CD4-positive, alpha-beta T cell (primary cell): ENCODE data around the gene GPC6. TPM values are rescaled to one million over a fixed set of nuclear protein-coding genes. Genes with fewer than 3 reads are reported as not detected.

Experiments
- ATAC-seq: fragments of 200-7000 bp; cut with Tn5 transposase; one replicate; pipeline ENCODE4 v1.10.0; 2022; ENCODE audit warnings: mild to moderate bottlenecking; ENCODE audit not compliant: poor library complexity
- CTCF ChIA-PET: fragments of 350-600 bp; sonication (Branson Sonifier 250); formaldehyde crosslinking; loops from one replicate; lab custom pipeline; 2021; ENCODE audit warnings: antibody characterized with exemption, inconsistent platforms; lab: Charles Lee
- POLR2A ChIA-PET: fragments of 350-600 bp; sonication (Branson Sonifier 250); formaldehyde crosslinking; loops from one replicate; lab custom pipeline; 2021; ENCODE audit warnings: antibody characterized with exemption, inconsistent platforms; lab: Charles Lee
- DNase-seq, 14 experiments: peaks; one replicate each; pipeline ENCODE4 v3.0.0-alpha.2; 2013 to 2020; ENCODE audit warnings: mixed read lengths in 2 of 14
- H3K27ac ChIP-seq, 2 donors: one replicate each; pipeline versions ENCODE4 v1.5.1 to v1.7.0; 2013; ENCODE audit warnings: low read length in 2 of 2, low read depth in 1 of 2, mild to moderate bottlenecking in 1 of 2
- H3K27me3 ChIP-seq, 2 experiments: 1 replicate in 1 of 2; 2 replicates in 1 of 2; pipeline versions ENCODE4 v1.6.1 to v1.7.0; 2013; ENCODE audit warnings: low read length in 2 of 2, control low read depth in 1 of 2, mild to moderate bottlenecking in 1 of 2, moderate library complexity in 1 of 2; ENCODE audit not compliant: insufficient read depth in 2 of 2, control insufficient read depth in 1 of 2
- H3K36me3 ChIP-seq: one replicate; pipeline ENCODE4 v1.6.1; 2013; ENCODE audit warnings: low read length, control low read depth; ENCODE audit not compliant: insufficient read depth
- H3K4me1 ChIP-seq: one replicate; pipeline ENCODE4 v1.6.1; 2013; ENCODE audit warnings: low read length, control low read depth; ENCODE audit not compliant: insufficient read depth
- H3K4me3 ChIP-seq: one replicate; pipeline ENCODE4 v1.5.1; 2013; ENCODE audit warnings: mild to moderate bottlenecking, low read length, moderate library complexity
- H3K9me3 ChIP-seq, 2 experiments: 1 replicate in 1 of 2; 2 replicates in 1 of 2; pipeline versions ENCODE4 v1.6.1 to v1.7.0; 2013; ENCODE audit warnings: low read length in 2 of 2, mild to moderate bottlenecking in 2 of 2, control low read depth in 1 of 2, moderate library complexity in 1 of 2; ENCODE audit not compliant: control insufficient read depth in 1 of 2, insufficient read depth in 1 of 2
- H3K27ac Mint-ChIP-seq: one replicate; pipeline ENCODE4 v1.8.0; 2020; ENCODE audit warnings: mixed read lengths
- H3K27me3 Mint-ChIP-seq: one replicate; pipeline ENCODE4 v1.8.0; 2021; ENCODE audit warnings: mixed read lengths
- H3K36me3 Mint-ChIP-seq: one replicate; pipeline ENCODE4 v1.8.0; 2021; ENCODE audit warnings: low read depth, mixed read lengths
- H3K4me1 Mint-ChIP-seq: one replicate; pipeline ENCODE4 v1.8.0; 2021; ENCODE audit warnings: low read depth, mixed read lengths
- H3K4me3 Mint-ChIP-seq: one replicate; pipeline ENCODE4 v1.8.0; 2020; ENCODE audit warnings: mild to moderate bottlenecking, mixed read lengths
- H3K9me3 Mint-ChIP-seq: one replicate; pipeline ENCODE4 v1.8.0; 2020; ENCODE audit warnings: mixed read lengths
- CTCF ChIP-seq: fragments of 200-600 bp; IDR thresholded peaks from one replicate; pipeline ENCODE4 v1.8.0; 2022; ENCODE audit warnings: antibody characterized with exemption, mild to moderate bottlenecking
- intact Hi-C, 2 experiments: fragments of 100-400 bp; cut with DNase I in 1 of 2; cut with micrococcal nuclease in 1 of 2; formaldehyde crosslinking; loops; one replicate each; pipeline versions ENCODE4 v1.15.1 to v1.9.0; 2023 to 2025; cut with DNase I, micrococcal nuclease
- total RNA-seq, 174 experiments: library from RNA in 2 of 174; stranded (reverse) in 2 of 174; gene quantifications; one replicate each; pipeline ENCODE4 v1.2.3 and lab custom pipeline; 2021 to 2026

GPC6 gene
- total RNA-seq, 2 experiments from 2014 or later, result not detected

GRCh38 chr13:93982179-93982918 lies 755.7 kb downstream of the GPC6 start:
- intact Hi-C loops, result no loop called here
- Histone ChIP-seq H3K4me1 (no peaks in the 10 kb centered on the region), H3K27me3 (no peaks in the 10 kb centered on the region), H3K9me3 (no peaks in the 10 kb centered on the region), H3K36me3 (no peaks in the 10 kb centered on the region), H3K27ac (no peak overlapping the region), H3K4me3 (no peak overlapping the region)
- TF ChIP-seq CTCF, result no peak
- peaks cover 20% of the 10 kb centered on the region for H3K27me3 Mint-ChIP-seq
- ChIA-PET POLR2A (no interaction called here), CTCF (no interaction called here)
- no peak overlapping the region for H3K27ac Mint-ChIP-seq
- H3K4me3 Mint-ChIP-seq, result no peak overlapping the region
- no peak for ATAC-seq
- H3K9me3 Mint-ChIP-seq, result no peaks in the 10 kb centered on the region
- no peaks in the 10 kb centered on the region for H3K4me1 Mint-ChIP-seq
- no peak for DNase-seq
- H3K36me3 Mint-ChIP-seq, result no peaks in the 10 kb centered on the region

GRCh38 chr13:93984052-93984451 lies 757.4 kb downstream of the GPC6 start:
- Mint-ChIP-seq H3K36me3 (no peaks in the 10 kb centered on the region), H3K9me3 (no peaks in the 10 kb centered on the region), H3K4me3 (no peak overlapping the region), H3K4me1 (no peaks in the 10 kb centered on the region), H3K27ac (no peak overlapping the region), H3K27me3 (peaks cover 4% of the 10 kb centered on the region)
- intact Hi-C loops, result no loop called here
- ATAC-seq (no peak), DNase-seq (no peak)
- CTCF ChIA-PET, result interaction anchor here (1.5 kb wide), 1 partner anchor 51 kb away, joined by 3 read pairs; no protein-coding TSS in a partner anchor
- no peak overlapping the region for H3K4me3 ChIP-seq
- H3K9me3 ChIP-seq, result no peaks in the 10 kb centered on the region
- H3K36me3 ChIP-seq, result no peaks in the 10 kb centered on the region
- no peaks in the 10 kb centered on the region for H3K4me1 ChIP-seq
- no peak overlapping the region for H3K27ac ChIP-seq
- no peaks in the 10 kb centered on the region for H3K27me3 ChIP-seq
- POLR2A ChIA-PET, result no interaction called here
- no peak for TF ChIP-seq CTCF

- H3K27ac Mint-ChIP-seq, result no peak overlapping the region
These were observed 758.3 kb downstream of the GPC6 start for GRCh38 chr13:93984876-93985275.

More at GRCh38 chr13:93984876-93985275, 758.3 kb downstream of the GPC6 start:
- H3K4me3 ChIP-seq, result no peak overlapping the region
- no peaks in the 10 kb centered on the region for H3K27me3 ChIP-seq
- H3K4me1 Mint-ChIP-seq, result no peaks in the 10 kb centered on the region
- no peak for ATAC-seq
- ChIA-PET POLR2A (no interaction called here), CTCF (interaction anchor here (0.7 kb wide), 1 partner anchor 79 kb away, joined by 3 read pairs; no protein-coding TSS in a partner anchor)
- no peaks in the 10 kb centered on the region for H3K9me3 ChIP-seq
- H3K27ac ChIP-seq, result no peak overlapping the region
- no peak overlapping the region for H3K4me3 Mint-ChIP-seq
- no peaks in the 10 kb centered on the region for H3K9me3 Mint-ChIP-seq
- no peaks in the 10 kb centered on the region for H3K36me3 ChIP-seq
- H3K4me1 ChIP-seq, result no peaks in the 10 kb centered on the region
- intact Hi-C loops, result no loop called here
- no peaks in the 10 kb centered on the region for H3K36me3 Mint-ChIP-seq
- DNase-seq, result no peak
- peaks cover 4% of the 10 kb centered on the region for H3K27me3 Mint-ChIP-seq
- TF ChIP-seq CTCF, result no peak
